ENCODE measurements around the gene SPEG.

SPEG gene

DNA sequence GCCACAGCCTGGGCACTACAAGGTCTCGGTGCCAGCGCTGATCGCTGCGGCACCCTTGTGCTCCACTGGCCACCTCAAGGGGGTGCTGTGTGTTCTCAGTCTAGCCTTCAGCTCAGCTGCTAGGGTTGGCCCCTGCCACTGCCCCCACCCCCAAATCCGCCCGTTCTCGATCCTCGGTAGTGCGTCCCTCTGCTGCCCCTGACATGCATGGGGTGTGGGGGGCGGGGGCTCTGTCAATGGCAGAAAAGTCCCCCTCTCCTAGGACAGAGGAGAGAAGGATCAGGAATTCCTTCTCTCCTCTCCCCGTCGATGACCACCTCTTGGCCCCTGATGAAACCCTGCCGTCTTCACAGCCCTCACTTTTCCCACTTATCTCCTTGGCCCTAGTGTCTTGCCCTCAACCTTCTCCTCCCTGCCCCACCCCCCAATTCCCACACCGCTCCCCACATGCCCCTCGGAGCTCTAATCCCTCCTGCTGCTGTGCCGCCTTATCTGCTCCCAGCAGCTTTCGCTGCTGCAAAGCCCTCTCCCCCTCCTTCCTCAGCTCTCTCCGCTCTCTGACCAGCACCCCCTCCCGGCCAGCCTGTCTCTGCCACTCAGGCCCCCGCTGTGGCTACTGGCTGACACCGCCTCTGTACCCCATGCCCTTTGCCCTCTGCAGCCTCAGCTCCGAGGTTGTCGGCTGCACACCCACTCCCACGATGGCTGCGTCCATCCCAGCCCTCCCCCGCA, 75.3 kb downstream of the SPEG start:
- no peak overlapping the region for H3K27ac Mint-ChIP-seq
- H3K4me1 Mint-ChIP-seq = peaks cover 63% of the 10 kb centered on the region
- peaks cover 50% of the 10 kb centered on the region for H3K27me3 Mint-ChIP-seq (ENCODE audit: low read depth, poor library complexity)
- H3K36me3 Mint-ChIP-seq (ENCODE audit: low read depth) = peaks cover 5% of the 10 kb centered on the region
- no peaks in the 10 kb centered on the region for H3K9me3 Mint-ChIP-seq
- peak; percentile 49 for TF ChIP-seq CTCF (IDR thresholded peaks at IDR 0.05)
- H3K4me3 Mint-ChIP-seq = peak overlapping the region; percentile 78
- peak; percentile 78 for DNase-seq

- Mint-ChIP-seq H3K4me3 (peak overlapping the region; percentile 78), H3K27ac (no peak overlapping the region), H3K27me3 (ENCODE audit: low read depth, poor library complexity) (peaks cover 57% of the 10 kb centered on the region), H3K36me3 (ENCODE audit: low read depth) (peaks cover 5% of the 10 kb centered on the region), H3K4me1 (peaks cover 64% of the 10 kb centered on the region), H3K9me3 (no peaks in the 10 kb centered on the region)
- TF ChIP-seq CTCF (IDR thresholded peaks at IDR 0.05) = no peak
- peak; percentile 63 for DNase-seq
Measured at GRCh38 chr2:219510512-219511135, 76.0 kb downstream of the SPEG start.

DNA sequence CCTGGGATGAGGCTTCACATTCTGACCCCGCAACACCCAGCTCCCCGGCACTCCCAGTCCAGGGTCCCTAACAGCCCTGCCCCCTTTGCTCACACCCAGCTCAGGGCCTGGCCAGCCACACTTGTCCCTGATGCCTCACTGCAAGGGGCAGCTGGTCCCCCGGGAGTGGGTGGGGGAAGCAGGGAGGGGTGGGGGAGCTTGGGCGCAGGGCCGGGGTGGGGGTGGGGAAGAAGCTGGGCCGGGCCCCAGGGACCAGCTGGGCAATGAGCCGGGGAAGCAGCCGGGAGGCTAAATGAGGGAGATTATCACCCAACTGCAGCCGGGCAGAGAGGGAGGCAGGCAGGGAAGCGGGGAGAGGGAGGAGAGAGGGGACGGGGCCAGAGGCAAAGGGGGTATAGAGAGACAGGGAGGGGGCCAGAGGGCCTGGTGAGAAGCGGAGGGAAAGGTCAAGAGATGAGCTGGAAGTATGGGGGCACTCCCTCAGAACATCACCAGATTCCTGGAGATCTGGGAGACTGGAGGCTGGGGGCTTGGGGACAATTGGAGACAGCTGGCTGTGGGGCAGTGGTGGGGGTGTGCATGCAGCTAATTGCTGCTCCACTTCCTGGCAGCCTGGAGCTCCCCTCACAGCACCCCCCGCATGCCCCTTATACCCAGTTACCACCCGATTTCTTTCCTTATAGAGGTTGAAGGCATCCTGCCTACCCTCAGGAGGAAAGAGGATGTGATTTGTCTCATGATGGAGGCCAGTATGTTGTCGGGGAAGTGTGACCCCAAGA, 77.1 kb downstream of the SPEG start:
- H3K27ac Mint-ChIP-seq = no peak overlapping the region
- TF ChIP-seq CTCF (IDR thresholded peaks at IDR 0.05) = no peak
- DNase-seq = no peak
- H3K4me1 Mint-ChIP-seq = peaks cover 72% of the 10 kb centered on the region
- H3K27me3 Mint-ChIP-seq (ENCODE audit: low read depth, poor library complexity) = peaks cover 60% of the 10 kb centered on the region
- H3K4me3 Mint-ChIP-seq = peak overlapping the region; percentile 58
- H3K36me3 Mint-ChIP-seq (ENCODE audit: low read depth) = peaks cover under 1% of the 10 kb centered on the region
- no peaks in the 10 kb centered on the region for H3K9me3 Mint-ChIP-seq

- Mint-ChIP-seq H3K9me3 (no peaks in the 10 kb centered on the region), H3K4me3 (peak overlapping the region; percentile 75), H3K27ac (no peak overlapping the region), H3K4me1 (peaks cover 76% of the 10 kb centered on the region), H3K36me3 (ENCODE audit: low read depth) (no peaks in the 10 kb centered on the region), H3K27me3 (ENCODE audit: low read depth, poor library complexity) (peaks cover 66% of the 10 kb centered on the region)
- TF ChIP-seq CTCF (IDR thresholded peaks at IDR 0.05) = no peak
- peak; percentile 60 for DNase-seq
Measured at GRCh38 chr2:219512524-219513216, 78.0 kb downstream of the SPEG start.

- TF ChIP-seq CTCF (IDR thresholded peaks at IDR 0.05) = no peak
- no peak for DNase-seq
- H3K4me3 Mint-ChIP-seq = peak overlapping the region; percentile 75
Measured at GRCh38 chr2:219513787-219514186, 79.1 kb downstream of the SPEG start.

More at GRCh38 chr2:219513787-219514186, 79.1 kb downstream of the SPEG start:
- H3K27me3 Mint-ChIP-seq (ENCODE audit: low read depth, poor library complexity) = peaks cover 72% of the 10 kb centered on the region
- H3K4me1 Mint-ChIP-seq = peaks cover 81% of the 10 kb centered on the region
- no peaks in the 10 kb centered on the region for H3K36me3 Mint-ChIP-seq (ENCODE audit: low read depth)
- no peak overlapping the region for H3K27ac Mint-ChIP-seq
- no peaks in the 10 kb centered on the region for H3K9me3 Mint-ChIP-seq
